A549 (cell line): ENCODE measurements around the gene EPN2.

ENCODE experiments used
- CTCF ChIP-seq: fragments of >200 bp; sonication (Bioruptor Twin); formaldehyde crosslinking; IDR thresholded peaks from 3 replicates; pipeline ENCODE4 v1.5.1; 2016
- RARB ChIP-seq: fragments of 250-450 bp; sonication (Bioruptor Pico); IDR thresholded peaks from 2 replicates; pipeline ENCODE4 v1.8.0; 2021; ENCODE audit warnings: mild to moderate bottlenecking, moderate library complexity

DNA sequence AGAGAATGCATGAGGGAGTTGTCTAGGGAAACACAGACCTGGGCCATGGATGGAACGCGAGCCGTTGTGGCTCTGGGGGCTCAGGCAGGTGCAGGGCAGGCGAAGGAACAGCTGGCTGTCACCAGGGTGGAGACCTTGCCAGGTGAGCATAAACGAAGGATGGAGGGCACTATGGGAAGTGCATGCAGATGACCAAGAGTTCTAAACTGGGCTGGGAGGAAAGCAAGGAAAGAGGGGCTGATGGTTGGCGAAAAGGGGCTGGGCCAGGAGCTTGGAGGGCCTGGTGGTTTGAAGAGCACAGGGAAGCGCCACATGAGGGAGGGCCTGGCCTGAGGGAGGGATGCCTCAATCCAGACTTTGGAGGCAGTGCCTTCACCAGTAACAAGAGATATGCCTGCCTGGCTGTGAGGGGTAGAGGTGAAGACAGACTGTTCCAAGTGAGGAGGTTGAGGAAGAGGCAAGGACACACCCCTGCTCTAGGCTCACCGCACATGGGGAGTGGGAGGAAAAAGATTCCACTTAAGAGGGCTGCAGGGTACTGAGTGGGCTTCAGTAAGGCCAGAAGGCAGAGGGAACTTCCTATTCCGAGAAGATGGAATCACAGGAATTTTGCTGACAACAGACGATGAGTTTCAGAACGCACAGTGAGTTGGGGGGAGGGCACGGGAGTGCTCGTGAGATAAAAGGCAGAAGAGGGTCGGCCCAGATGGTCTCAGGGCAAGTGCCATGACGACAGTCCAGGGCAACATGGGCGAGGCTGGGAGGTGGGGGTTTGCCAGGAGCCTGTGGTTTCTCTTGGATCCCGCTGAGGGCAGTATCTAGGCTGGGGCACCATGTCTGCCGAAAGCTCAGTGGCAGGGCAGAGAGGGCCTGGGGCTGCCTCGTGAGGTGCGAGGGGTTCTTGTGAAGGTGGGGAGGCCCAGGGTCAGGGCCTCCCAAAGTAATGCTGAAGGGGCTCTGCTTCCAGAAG lies 104.8 kb downstream of the EPN2 start:
- no peak for TF ChIP-seq RARB (CRISPR knock-in tag)
- TF ChIP-seq CTCF, result no peak
